Peyer's patch (tissue), 4 donors: ENCODE measurements around the gene MKNK1. TPM values are rescaled to one million over a fixed set of nuclear protein-coding genes. Genes with fewer than 3 reads are reported as not detected.

Source experiments
- DNase-seq, 3 donors: peaks; one replicate each; pipeline ENCODE4 v3.0.0-alpha.2; 2017 to 2019
- H3K27ac ChIP-seq, 4 donors: fragments of 200-600 bp; sonication (generic); one replicate each; pipeline ENCODE4 v1.5.1; 2016 to 2019
- H3K27me3 ChIP-seq, 2 donors: fragments of 200-600 bp; sonication (generic); one replicate each; pipeline ENCODE4 v1.5.1; 2019
- H3K36me3 ChIP-seq, 3 donors: fragments of 200-600 bp; sonication (generic); one replicate each; pipeline ENCODE4 v1.5.1; 2016 to 2019
- H3K4me1 ChIP-seq, 4 donors: fragments of 200-600 bp; sonication (generic); one replicate each; pipeline ENCODE4 v1.5.1; 2016 to 2019
- H3K4me3 ChIP-seq, 4 donors: fragments of 200-600 bp; sonication (generic); 1 replicate in 3 of 4; 2 replicates in 1 of 4; pipeline ENCODE4 v1.5.1; 2016 to 2019; ENCODE audit warnings: mild to moderate bottlenecking in 1 of 4
- H3K9me3 ChIP-seq, 4 donors: fragments of 200-600 bp; sonication (generic); one replicate each; pipeline ENCODE4 v1.5.1; 2016 to 2019; ENCODE audit warnings: mild to moderate bottlenecking in 1 of 4
- CTCF ChIP-seq, 6 experiments: fragments of 450-650 bp in 4 of 6; fragments of 200-600 bp in 2 of 6; sonication (generic) in 1 of 6; IDR thresholded peaks; one replicate each; pipeline ENCODE4 v1.5.1; 2017 to 2019; ENCODE audit warnings: antibody characterized with exemption in 6 of 6, mild to moderate bottlenecking in 3 of 6, moderate library complexity in 1 of 6
- POLR2A ChIP-seq, 2 donors: fragments of 450-650 bp; IDR thresholded peaks; one replicate each; pipeline ENCODE4 v1.5.1; 2017; ENCODE audit warnings: antibody characterized with exemption in 2 of 2, mild to moderate bottlenecking in 2 of 2, moderate library complexity in 2 of 2
- total RNA-seq, 4 donors: library from RNA; depleted of rRNA; stranded (reverse); fragments of >200 nt; gene quantifications; one replicate each; pipeline ENCODE4 v1.1.0, GENCODE V29; 2016

MKNK1 gene
- total RNA-seq, 4 donors from 2014 or later: 51.3 to 134 (median 94.2) TPM

GRCh38 chr1:46562498-46562897, 41.6 kb downstream of the MKNK1 start:
- Histone ChIP-seq H3K4me1 (no peaks in the 10 kb centered on the region), H3K36me3 (peaks cover 0 to 78% (median 0%) of the 10 kb centered on the region in 3 donors), H3K9me3 (no peaks in the 10 kb centered on the region), H3K4me3 (no peak overlapping the region), H3K27ac (no peak overlapping the region), H3K27me3 (no peaks in the 10 kb centered on the region)
- TF ChIP-seq POLR2A (IDR thresholded peaks at IDR 0.05): no peak
- TF ChIP-seq CTCF (IDR thresholded peaks at IDR 0.05): no peak
- no peak for DNase-seq

GRCh38 chr1:46558966-46559365, 45.1 kb downstream of the MKNK1 start:
- Histone ChIP-seq H3K36me3 (peaks cover 0 to 58% (median 0%) of the 10 kb centered on the region in 3 donors), H3K9me3 (no peaks in the 10 kb centered on the region), H3K27ac (no peak overlapping the region), H3K27me3 (no peaks in the 10 kb centered on the region), H3K4me3 (no peak overlapping the region), H3K4me1 (no peaks in the 10 kb centered on the region)
- TF ChIP-seq CTCF (IDR thresholded peaks at IDR 0.05): no peak
- TF ChIP-seq POLR2A (IDR thresholded peaks at IDR 0.05): no peak
- no peak for DNase-seq

GRCh38 chr1:46558141-46558963, 45.7 kb downstream of the MKNK1 start:
- no peaks in the 10 kb centered on the region for H3K9me3 ChIP-seq
- no peaks in the 10 kb centered on the region for H3K4me1 ChIP-seq
- H3K27me3 ChIP-seq: no peaks in the 10 kb centered on the region
- no peak overlapping the region for H3K27ac ChIP-seq
- no peak overlapping the region for H3K4me3 ChIP-seq
- TF ChIP-seq POLR2A (IDR thresholded peaks at IDR 0.05): no peak
- TF ChIP-seq CTCF (IDR thresholded peaks at IDR 0.05): no peak
- DNase-seq: no peak
- H3K36me3 ChIP-seq: peaks cover 0 to 55% (median 0%) of the 10 kb centered on the region in 3 donors

- H3K27ac ChIP-seq: no peak overlapping the region
- TF ChIP-seq CTCF (IDR thresholded peaks at IDR 0.05): no peak
- no peak for TF ChIP-seq POLR2A (IDR thresholded peaks at IDR 0.05)
- no peaks in the 10 kb centered on the region for H3K4me1 ChIP-seq
- peaks cover 0 to 45% (median 0%) of the 10 kb centered on the region in 3 donors for H3K36me3 ChIP-seq
- H3K4me3 ChIP-seq: no peak overlapping the region
- no peak for DNase-seq
- no peaks in the 10 kb centered on the region for H3K27me3 ChIP-seq
- H3K9me3 ChIP-seq: no peaks in the 10 kb centered on the region
Observed at GRCh38 chr1:46557403-46557802, 46.7 kb downstream of the MKNK1 start.

- no peak for DNase-seq
- H3K27ac ChIP-seq: no peak overlapping the region
- TF ChIP-seq POLR2A (IDR thresholded peaks at IDR 0.05) (no peak), CTCF (IDR thresholded peaks at IDR 0.05) (no peak)
- no peaks in the 10 kb centered on the region for H3K9me3 ChIP-seq
- H3K4me1 ChIP-seq: no peaks in the 10 kb centered on the region
- H3K36me3 ChIP-seq: peaks cover 0 to 42% (median 0%) of the 10 kb centered on the region in 3 donors
- no peaks in the 10 kb centered on the region for H3K27me3 ChIP-seq
- H3K4me3 ChIP-seq: no peak overlapping the region
Observed at GRCh38 chr1:46556822-46557221, 47.2 kb downstream of the MKNK1 start.
